HT1080 (cell line): ENCODE data around the gene ADGRD1. TPM values are rescaled to one million over a fixed set of nuclear protein-coding genes. Genes with fewer than 3 reads are reported as not detected.
"Not testable (repeated sequence)": the region's sequence is repeated elsewhere in the genome, so short reads cannot be mapped to it uniquely, and the experiment has no call there.

ENCODE experiments used
- DNase-seq: peaks from one replicate; pipeline ENCODE4 v3.0.0-alpha.2; 2015; ENCODE audit warnings: low read depth
- polyA plus RNA-seq, 2 experiments: library from polyadenylated mRNA; depleted of rRNA; stranded (reverse); fragments of >200 nt; gene quantifications; 2 replicates each; pipeline ENCODE4 v1.2.3, GENCODE V29; 2015
- total RNA-seq: library from RNA; depleted of rRNA; stranded (reverse); fragments of >200 nt; shearing (Covaris generic); gene quantifications from 2 replicates; pipeline ENCODE4 v1.2.3, GENCODE V29; 2014; rRNA removed

Gene ADGRD1
- total RNA-seq = 0.03 TPM in 1 of 2 replicates, not detected in the other
- polyA plus RNA-seq (2015; cell fraction: cytosol; rRNA removed) = not detected in 2 replicates
- 0.25 TPM in 1 of 2 replicates, not detected in the other for polyA plus RNA-seq (2015; cell fraction: nucleus; rRNA removed)

DNA sequence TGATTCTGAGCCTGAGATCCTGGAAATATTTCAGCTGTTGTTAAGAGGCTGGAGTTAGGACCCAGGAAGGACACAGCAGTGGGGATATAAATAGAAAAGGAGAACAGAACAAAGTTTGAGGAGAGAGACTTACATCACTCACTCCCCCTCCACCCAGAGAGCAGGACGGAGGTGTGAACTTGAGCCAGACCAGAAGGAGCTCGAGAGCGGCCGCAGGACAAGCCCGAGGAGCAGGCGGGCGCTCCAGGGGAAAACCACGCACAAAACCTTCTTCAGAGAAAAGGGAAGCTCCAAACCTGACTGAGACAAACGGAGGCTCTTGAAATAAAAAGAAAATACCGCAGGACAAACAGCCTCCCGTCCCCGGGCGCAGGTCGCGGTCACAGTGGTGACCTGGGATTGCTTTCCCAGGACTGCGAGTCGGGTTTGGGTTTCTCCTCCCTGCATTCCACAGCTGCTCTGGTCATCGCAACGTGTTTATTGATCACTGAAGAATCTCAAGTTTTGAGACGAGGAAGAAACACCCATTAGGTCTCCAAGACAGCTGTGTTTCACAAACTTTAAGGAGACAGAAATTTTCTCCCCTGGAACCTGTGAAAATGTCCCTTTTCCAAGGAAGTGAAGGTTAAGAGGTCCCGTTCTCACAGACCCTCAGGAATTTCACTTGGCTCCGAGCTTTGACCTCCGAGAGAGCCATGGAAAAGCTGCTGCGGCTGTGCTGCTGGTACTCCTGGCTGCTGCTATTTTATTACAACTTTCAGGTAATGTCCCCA lies at the start of gene ADGRD1:
ADGRD1 (plus strand) TSS at position 137 of the 773 bp plus-strand sequence; CDS start at position 696, 559 bp downstream.
- DNase-seq = no peak

DNA sequence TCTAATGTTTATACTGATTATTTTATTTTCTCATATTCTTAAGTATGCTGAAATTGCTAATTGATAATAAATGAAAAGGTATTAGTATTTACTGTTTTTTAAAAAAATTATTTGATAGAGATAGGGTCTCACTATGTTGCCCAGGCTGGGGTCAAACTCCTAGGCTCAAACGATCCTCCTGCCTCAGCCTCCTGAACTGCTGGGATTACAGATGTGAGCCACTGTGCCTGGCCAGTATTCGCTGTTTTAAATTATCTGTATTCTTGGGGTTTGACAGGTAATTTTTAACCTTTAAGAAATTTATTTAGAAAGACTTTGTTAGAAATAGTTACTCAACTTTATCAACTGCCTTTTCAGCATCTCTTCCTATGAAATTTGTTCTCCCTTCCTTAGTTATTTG lies 49.6 kb upstream of the ADGRD1 start:
- DNase-seq = no peak

DNA sequence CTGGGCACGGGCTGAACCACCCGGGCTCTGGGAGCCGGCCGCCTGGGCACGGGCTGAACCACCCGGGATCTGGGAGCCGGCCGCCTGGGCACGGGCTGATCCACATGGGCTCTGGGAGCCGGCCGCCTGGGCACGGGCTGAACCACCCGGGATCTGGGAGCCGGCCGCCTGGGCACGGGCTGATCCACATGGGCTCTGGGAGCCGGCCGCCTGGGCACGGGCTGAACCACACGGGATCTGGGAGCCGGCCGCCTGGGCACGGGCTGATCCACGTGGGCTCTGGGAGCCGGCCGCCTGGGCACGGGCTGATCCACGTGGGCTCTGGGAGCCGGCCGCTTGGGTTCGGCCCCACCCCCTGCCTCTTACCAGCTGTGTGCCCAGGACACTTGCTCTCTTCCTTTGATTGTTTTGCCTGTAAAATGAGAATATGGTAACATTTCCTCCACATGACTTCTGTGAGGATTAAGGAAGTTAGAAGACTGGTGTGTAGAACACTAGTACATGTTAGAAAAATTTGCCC lies 48.7 kb upstream of the ADGRD1 start:
- not testable (repeated sequence) for DNase-seq

DNA sequence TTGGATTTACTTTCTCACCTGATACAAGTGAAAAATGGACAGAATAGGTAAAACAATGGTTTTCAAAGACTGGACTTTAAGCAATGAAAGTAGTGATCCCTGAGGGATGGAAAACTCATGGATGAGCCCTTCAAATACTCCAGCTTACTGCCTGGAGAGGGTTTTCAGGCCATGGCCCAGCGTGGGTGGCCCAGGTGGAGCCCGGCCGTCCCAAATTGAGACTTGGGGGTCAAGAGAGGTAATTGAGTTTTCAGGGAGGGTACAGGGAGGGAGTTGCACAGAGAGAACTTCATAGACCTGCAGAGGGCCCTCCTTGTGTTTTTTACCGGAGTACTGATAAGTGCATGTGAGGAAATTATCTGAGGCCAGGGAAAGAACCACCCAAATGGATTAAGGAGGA lies 44.6 kb upstream of the ADGRD1 start:
- no peak for DNase-seq

DNA sequence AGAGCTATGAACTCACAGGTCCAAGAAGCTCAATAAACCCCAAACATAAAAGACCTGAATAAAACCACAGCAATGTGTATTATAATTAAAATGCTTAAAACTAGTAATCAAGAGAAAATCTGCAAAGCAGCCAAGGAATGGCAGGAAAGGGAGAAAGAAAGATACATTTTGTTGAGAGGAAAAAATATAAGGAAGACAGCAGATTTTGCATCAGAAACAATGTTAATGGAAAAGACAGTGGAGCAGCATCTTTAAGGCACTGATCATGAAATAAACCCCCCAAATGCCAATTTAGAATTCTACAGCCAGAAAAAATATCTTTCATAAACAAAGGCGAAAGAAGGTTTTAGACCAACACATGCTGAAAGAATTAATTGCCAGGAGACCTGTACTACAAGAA lies 42.5 kb upstream of the ADGRD1 start:
- no peak for DNase-seq

DNA sequence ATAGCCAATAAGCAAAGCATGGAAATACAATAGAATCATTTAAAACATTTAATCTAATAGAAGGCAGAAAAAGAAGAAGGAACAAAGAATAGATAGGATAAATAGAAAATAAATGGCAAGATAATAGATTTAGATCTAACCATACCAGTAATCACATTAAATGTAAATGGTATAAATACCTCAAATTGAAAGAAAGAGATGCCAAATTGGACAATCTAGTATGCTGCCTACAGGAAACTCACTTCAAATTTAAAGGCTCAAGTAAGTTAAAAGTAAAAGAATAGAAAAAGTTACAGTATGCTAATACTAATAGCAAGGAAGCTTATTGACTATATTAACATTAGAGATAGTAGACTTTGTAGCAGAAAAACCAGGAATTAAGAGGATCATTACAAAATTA lies 41.8 kb upstream of the ADGRD1 start:
- DNase-seq = no peak

DNA sequence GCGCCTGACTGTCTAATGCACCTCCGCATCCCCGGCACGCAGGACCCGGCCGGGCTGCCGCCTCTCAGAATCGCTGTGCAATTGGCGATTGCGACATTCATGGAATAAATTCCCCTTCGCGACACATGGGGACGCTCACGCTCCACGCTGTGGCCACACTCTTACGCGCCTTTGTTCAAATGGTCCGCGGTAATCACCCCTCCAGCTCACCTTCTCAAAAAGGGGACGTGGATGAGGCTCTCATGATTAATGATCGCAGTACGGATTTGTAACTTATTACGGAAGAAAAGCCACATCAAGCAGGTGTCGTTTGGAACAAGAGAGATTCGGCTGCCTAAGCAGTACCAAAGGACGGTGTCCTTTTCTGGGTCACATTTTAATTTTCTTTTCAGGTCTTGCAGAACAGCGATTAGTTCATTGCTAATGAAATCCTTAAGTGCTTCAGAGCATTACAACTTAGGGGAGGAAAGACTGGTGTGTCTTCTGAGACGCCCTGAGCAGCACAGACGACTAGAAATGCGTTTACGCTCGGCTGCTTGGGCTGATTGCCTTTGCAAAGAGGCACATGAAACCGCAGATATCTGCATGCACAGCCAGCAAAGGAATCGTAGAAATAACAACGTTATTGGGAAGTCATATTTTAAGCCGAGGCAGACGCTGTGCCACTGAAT lies 37.3 kb upstream of the ADGRD1 start:
- DNase-seq = peak; percentile 9

DNA sequence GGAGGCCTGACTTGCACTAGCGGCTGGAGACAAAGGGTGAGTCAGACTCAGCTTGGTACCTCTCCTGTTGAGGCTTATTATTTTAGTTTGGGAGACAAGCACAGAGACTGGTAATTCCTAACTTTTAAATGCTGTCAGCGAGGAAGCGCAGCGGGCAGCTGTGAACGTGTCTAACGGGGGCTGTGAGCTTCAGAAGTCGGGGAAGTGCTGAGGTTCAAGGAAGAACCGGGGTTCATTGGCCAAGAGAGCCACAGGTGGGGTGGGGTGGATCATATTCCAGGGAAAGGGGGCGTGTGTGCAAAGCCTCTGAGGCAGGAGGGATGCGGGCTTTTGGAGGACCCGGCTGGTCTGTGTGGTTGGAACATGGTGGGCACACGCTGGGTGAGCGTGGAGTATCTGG lies 36.1 kb upstream of the ADGRD1 start:
- no peak for DNase-seq

DNA sequence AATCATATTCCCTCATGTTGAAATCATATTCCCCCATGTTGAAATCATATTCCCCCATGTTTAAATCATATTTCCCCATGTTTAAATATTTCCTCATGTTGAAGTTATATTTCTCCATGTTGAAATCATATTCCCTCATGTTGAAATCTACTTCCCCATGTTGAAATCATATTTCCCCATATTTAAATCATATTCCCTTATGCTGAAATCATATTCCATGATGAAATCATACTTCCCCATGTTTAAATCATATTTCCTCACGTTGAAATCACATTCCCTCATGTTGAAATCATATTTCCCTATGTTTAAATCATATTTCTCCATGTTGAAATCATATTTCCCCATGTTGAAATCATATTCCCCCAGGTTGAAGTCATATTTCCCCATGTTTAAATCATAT lies 34.6 kb upstream of the ADGRD1 start:
- DNase-seq = no peak

DNA sequence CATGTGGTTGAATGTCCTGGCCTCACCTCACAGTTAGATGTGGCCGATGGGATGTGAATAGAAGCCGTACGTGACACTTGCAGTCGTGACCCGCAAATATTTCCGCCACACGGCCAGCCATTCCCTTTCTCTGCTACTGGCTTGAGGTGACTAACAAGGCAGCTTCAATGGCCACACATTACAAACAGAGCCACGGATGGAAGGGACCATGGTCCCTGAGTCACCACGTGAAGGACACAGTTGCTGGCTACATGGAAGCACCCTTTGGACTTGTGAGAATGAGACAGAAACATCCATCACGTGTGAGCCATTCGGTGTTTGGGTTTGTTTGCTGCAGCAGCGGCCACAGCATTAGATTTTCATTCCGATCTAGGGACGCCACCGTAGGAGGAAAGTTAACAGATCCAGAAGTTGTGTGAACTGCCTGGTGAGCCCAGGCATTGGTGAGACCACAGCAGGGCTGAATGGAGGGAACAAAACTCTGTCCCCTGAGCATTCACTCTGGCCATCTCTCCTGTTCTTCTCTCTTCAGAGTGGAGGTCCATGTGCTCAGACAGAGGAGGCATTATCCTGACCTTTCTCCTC lies 33.5 kb upstream of the ADGRD1 start:
- DNase-seq = no peak

DNA sequence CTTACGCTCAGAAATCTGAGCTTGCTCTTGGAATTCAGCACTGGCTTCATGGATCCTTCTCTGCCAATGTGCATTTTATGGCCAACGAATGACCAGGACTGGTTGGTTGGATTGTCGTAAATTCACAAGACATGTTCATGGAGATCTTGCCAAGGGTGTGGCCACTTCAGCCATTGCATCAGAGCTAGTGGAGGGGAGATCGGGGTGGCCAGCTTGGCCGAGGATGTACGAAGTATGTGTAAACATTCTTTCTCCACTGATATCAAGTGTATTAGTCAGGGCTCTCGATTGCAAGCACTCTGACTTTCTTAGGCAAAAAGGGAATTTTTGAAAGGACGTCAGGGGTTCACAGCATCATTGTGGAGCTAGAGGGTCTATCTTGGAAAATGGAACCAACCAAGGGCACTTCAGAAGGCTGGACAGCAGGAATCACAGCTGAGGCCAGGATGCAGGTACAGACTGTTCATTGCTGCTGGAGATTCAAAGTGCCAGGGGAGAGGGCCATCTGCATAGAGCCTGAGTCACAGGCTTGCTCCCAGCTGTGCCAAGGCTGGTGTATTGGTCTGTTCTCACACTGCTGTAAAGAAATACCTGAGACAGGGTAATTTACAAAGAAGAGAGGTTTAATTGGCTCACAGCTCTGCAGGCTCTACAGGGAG lies 32.9 kb upstream of the ADGRD1 start:
- DNase-seq = no peak

DNA sequence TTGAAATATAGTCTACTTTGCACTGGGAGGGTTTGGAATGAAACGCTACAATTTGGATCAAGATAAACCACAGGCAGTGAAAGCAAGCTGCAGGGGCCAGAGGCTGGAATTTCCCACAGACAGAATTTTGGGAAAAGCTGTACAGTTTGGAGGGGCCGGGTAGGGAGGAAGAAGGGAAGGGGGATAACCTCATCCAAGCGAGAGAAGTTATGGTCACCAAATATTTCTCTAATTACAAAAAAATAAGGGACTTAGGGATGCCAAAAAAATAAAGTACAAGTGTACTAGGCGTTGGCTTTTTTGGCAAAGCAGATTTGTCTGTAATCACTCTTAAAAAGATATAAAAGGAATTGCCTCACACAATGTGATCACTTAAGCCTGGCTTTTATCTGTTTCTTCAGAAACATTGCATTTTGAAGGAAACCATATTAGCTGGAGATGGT lies 31.2 kb upstream of the ADGRD1 start:
- DNase-seq = no peak

DNA sequence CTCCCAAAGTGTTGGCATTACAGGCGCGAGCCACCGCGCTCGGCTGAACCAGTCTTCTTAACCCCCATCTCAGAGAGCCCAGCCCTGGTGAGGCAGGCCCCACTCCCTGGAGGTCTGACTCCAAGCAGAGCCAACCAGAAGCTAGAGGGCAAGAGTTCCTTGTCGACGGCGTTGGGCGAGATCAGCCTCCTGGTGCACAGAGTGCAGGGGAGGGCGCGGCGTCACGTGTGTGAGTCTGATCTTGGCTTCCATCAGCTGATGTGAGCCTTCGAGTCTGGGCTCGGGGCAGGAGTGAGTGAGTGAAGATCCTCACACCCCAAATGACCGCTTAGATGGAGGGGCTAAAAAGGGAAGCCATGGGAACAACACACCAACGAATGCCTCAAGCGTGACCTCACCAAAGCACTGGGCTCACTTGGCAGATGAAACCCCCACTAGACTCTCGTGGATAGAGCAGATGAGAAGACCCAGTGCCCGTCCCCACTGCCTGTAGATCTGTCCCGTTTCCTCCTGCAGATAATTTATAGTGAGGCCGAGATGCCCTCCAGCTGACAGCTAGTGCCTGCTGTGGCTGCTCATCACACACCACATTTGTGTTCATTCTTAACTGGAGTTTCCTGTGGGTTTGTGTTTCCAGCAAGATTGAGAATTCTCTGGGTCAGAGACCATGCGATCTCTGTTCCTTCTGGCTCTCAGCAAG lies 28.6 kb upstream of the ADGRD1 start:
- DNase-seq = no peak

DNA sequence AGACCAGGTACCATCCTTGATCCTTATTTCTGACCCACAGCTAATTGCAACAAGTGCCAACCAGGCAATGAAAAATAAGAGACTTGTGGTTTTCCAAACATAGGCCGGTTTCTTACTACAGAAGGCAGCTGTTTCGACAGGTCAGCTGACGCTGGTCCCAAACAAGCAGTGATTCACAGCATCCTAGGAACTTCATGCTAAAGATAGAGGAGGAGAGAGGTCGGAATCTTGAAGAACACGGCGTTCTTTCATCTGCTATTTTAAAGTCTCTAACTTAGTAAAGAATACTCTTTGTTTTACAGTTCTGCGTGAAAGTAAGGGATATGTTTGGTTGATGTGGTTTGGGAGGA lies 28.1 kb upstream of the ADGRD1 start:
- DNase-seq = no peak

DNA sequence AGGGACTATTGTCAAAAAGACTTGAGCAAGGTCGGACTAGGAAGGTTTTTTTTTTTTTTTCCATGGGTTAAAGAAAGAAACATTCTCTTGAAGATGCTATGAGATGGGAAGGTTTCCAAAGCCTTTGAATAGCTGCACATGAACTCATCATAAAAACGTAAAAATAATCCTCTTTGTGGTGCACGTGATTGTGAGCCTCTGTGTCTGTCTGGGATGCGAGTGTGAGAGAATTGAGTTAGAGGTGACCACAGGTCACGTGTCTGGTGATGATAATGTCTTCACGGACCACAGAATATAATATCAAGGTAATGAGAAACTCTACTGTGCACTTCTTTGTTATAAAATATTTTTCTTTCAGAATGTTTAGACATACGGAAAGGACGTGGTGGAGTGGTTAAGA lies 24.3 kb upstream of the ADGRD1 start:
- DNase-seq = no peak

DNA sequence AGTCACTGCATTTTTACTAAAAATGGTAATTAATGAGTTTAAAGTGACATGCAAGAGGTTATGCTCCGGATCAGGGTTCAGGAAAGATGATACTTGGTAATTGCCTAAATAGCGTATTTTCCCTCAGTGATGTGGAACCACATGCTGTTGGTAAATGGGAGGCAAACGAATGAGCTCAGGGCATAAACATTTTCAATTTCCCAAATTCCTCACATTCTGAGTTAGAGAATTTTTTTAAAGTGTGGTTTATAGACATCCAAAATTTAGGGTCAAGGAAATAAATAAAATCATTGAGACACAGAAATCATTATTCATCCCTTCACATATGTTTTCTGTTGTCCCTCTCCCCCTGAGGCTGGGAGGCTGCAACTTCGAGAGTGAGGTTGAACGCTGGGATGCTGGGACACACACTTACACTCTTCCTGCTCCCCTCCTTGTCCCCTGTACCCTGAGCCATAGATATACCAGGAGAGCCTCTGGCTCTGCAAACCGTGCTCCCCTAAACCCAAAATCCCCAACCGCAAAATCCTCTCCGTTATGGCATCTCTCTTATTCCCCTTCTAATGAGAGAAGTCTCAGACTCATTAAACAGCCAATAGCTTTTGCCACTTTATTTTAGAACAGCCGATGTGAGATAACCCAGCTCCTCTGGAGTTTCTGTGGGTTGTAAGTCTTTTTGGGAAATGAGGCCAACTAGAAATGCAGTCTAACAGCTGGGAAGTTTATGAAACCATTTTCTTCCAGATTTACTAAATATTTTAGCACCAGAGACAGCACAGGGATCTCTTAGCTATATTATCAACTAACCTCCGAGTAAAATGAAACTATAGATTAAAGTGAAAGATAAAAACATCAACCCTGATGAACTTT lies 21.4 kb upstream of the ADGRD1 start:
- no peak for DNase-seq

DNA sequence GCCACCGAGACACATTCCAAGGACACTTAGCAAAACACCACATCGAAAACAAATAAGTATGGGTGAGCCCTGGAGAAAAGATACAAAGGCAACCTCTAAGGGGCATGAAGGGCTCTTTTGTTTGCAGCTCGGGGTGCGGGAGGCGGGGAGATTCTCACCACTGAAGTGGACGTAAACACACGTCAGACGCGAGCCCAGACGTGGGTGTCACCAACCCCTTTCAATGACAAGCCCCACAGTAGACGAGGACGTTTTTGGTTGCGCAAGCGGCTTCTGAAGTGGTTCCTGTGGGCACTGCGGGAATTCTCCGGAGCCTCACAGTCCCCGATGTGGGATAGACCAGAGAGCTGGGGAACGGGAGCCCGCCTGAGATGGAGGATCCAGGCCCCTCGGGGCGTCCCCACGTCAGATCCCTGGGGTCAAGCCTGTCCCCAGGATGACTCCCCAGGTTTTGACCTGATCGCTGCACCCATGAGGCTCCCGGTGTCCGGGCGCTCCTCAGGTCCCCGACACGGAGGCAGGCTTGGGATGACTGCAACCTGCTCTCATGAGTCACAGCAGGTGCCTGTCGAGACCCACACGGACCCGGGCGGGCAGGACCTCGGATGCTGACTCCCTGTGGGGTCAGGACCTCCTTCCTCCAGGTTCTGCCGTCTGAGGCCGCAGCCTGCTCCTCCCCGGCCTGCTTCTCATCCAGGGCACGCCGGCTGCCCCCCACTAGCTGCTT lies 20.3 kb upstream of the ADGRD1 start:
- DNase-seq = no peak

DNA sequence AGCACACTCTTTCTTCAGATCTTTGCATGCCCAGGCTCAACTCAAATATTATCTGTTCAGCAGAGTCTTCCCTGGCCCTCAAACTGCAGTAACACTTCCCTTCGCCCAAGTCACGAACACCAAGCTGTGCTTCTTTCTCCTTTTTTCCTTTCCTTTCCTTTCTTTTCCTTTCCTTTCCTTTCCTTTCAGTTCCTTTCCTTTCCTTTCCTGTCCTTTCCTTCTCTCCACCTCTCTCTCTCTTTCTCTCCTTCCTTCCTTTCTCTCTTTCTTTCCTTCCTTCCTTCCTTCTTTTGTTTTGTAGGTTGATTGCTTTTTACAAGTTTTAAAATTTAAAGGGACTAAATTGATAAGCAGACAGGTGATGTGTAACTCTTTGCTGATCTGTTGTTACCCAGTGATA lies 19.0 kb upstream of the ADGRD1 start:
- DNase-seq = no peak

DNA sequence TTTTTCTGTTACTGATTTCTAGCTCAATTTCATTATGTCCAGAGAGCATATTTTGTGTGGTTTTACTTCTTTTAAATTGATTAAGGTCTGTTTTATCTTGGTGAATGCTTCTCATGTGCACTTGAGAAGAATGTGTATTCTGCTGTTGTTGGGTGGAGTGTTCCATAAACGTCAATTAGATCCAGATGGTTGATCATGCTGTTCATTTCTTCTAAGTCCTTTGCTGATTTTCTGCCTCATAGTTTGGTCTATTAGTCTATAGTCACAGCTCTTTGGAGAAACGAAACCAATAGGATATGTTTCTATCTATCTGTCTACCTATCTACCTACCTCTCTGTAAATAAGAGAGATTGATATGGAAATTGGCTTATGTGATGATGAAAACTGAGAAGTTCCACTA lies 17.1 kb upstream of the ADGRD1 start:
- no peak for DNase-seq
